OCI-LY1 (cell line): ENCODE results near the gene CNTN5.

Experiments used
- H2AFZ ChIP-seq: fragments of 200-600 bp; sonication (generic), shearing (Covaris generic); 2 replicates; pipeline ENCODE4 v1.6.0; 2014; ENCODE audit warnings: antibody characterized with exemption, mild to moderate bottlenecking, low read length
- H3F3A ChIP-seq: fragments of 200-600 bp; sonication (generic), shearing (Covaris generic); 2 replicates; pipeline ENCODE4 v1.6.0; 2014; ENCODE audit warnings: mild to moderate bottlenecking, antibody characterized with exemption, low read length, moderate library complexity; ENCODE audit not compliant: insufficient read depth
- H3K27ac ChIP-seq: fragments of 200-600 bp; sonication (generic); 2 replicates; pipeline ENCODE4 v1.5.1; 2014; ENCODE audit warnings: low read length, mixed run types, mild to moderate bottlenecking, low read depth; ENCODE audit not compliant: poor library complexity, severe bottlenecking
- H3K27me3 ChIP-seq: fragments of 200-600 bp; sonication (generic); 2 replicates; pipeline ENCODE4 v1.6.0; 2014; ENCODE audit warnings: antibody characterized with exemption, mild to moderate bottlenecking, low read length, moderate library complexity; ENCODE audit not compliant: insufficient read depth
- H3K36me3 ChIP-seq: fragments of 200-600 bp; sonication (generic); 2 replicates; pipeline ENCODE4 v1.6.1; 2014; ENCODE audit warnings: mild to moderate bottlenecking, antibody characterized with exemption, low read length, moderate library complexity, mixed read lengths; ENCODE audit not compliant: insufficient read depth
- H3K4me1 ChIP-seq: fragments of 200-600 bp; sonication (generic); 2 replicates; pipeline ENCODE4 v1.5.1; 2014; ENCODE audit warnings: mild to moderate bottlenecking, low read length, moderate library complexity; ENCODE audit not compliant: insufficient read depth, severe bottlenecking
- H3K4me2 ChIP-seq: fragments of 200-600 bp; sonication (generic), shearing (Covaris generic); 2 replicates; pipeline ENCODE4 v1.6.1; 2014; ENCODE audit warnings: low read length
- H3K4me3 ChIP-seq: fragments of 200-600 bp; sonication (generic); 2 replicates; pipeline ENCODE4 v1.5.1; 2014; ENCODE audit warnings: low read length, low read depth, mild to moderate bottlenecking, mixed read lengths; ENCODE audit not compliant: poor library complexity, severe bottlenecking
- H3K79me2 ChIP-seq: fragments of 200-600 bp; shearing (Covaris generic); 2 replicates; pipeline ENCODE4 v1.6.1; 2016; ENCODE audit warnings: mixed run types, low read length, mixed read lengths; ENCODE audit not compliant: insufficient read depth
- H3K9ac ChIP-seq: fragments of 200-600 bp; sonication (generic), shearing (Covaris generic); 2 replicates; pipeline ENCODE4 v1.6.1; 2014; ENCODE audit warnings: mild to moderate bottlenecking, low read length, mixed read lengths
- H3K9me2 ChIP-seq: fragments of 200-600 bp; sonication (generic), shearing (Covaris generic); 2 replicates; pipeline ENCODE4 v1.6.1; 2014; ENCODE audit warnings: low read depth, mild to moderate bottlenecking, low read length, mixed read lengths
- H3K9me3 ChIP-seq: fragments of 200-600 bp; shearing (Covaris generic); 2 replicates; pipeline ENCODE4 v1.6.1; 2014; ENCODE audit warnings: low read length, mixed read lengths
- H4K20me1 ChIP-seq: fragments of 200-600 bp; sonication (generic), shearing (Covaris generic); 2 replicates; pipeline ENCODE4 v1.6.0; 2016; ENCODE audit warnings: mild to moderate bottlenecking, low read length; ENCODE audit not compliant: insufficient read depth
- EZH2 ChIP-seq: fragments of 200-600 bp; sonication (generic), shearing (Covaris generic); IDR thresholded peaks from 2 replicates; pipeline ENCODE4 v1.8.0; 2017; ENCODE audit warnings: borderline replicate concordance, mixed run types, mild to moderate bottlenecking, antibody characterized with exemption, low read length, moderate library complexity, mixed read lengths
- TF ChIP-seq, protein P1 (sequence below): fragments of 200-600 bp; sonication (generic), shearing (Covaris generic); IDR thresholded peaks from 2 replicates; pipeline ENCODE4 v1.5.1; 2017; ENCODE audit warnings: mild to moderate bottlenecking, antibody characterized with exemption, low read length, moderate library complexity, mixed read lengths

The CNTN5 gene

DNA sequence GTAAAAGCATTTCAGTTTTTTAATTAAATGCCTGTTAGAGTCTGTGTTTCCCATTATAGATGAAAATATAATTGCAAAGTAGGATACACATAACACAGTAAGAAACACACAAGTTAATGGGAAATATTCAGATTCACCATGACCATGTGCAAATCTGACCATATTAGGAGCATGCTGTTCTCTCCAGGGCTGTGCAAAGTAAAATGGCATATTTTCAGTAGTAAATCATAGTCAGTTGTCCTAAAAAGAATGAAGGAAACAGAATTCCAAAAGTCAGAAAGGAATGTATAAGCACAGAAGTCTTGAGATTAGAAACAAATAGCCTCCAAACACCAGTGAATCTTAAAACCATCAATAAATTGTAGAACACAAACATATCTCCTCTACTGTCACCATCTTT, 44.4 kb downstream of the CNTN5 start:
- H3K79me2 ChIP-seq = no peaks in the 10 kb centered on the region
- H3K9me2 ChIP-seq = no peaks in the 10 kb centered on the region
- no peak overlapping the region for H2AFZ ChIP-seq
- H3K4me3 ChIP-seq = no peak overlapping the region
- H3K4me2 ChIP-seq = no peak overlapping the region
- no peaks in the 10 kb centered on the region for H3F3A ChIP-seq
- no peaks in the 10 kb centered on the region for H3K27me3 ChIP-seq
- H3K36me3 ChIP-seq = no peaks in the 10 kb centered on the region
- no peaks in the 10 kb centered on the region for H3K4me1 ChIP-seq
- TF ChIP-seq, protein P1, sequence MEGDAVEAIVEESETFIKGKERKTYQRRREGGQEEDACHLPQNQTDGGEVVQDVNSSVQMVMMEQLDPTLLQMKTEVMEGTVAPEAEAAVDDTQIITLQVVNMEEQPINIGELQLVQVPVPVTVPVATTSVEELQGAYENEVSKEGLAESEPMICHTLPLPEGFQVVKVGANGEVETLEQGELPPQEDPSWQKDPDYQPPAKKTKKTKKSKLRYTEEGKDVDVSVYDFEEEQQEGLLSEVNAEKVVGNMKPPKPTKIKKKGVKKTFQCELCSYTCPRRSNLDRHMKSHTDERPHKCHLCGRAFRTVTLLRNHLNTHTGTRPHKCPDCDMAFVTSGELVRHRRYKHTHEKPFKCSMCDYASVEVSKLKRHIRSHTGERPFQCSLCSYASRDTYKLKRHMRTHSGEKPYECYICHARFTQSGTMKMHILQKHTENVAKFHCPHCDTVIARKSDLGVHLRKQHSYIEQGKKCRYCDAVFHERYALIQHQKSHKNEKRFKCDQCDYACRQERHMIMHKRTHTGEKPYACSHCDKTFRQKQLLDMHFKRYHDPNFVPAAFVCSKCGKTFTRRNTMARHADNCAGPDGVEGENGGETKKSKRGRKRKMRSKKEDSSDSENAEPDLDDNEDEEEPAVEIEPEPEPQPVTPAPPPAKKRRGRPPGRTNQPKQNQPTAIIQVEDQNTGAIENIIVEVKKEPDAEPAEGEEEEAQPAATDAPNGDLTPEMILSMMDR = no peak
- TF ChIP-seq EZH2 = no peak
- no peak overlapping the region for H3K27ac ChIP-seq
- H4K20me1 ChIP-seq = no peaks in the 10 kb centered on the region
- no peak overlapping the region for H3K9ac ChIP-seq
- H3K9me3 ChIP-seq = no peaks in the 10 kb centered on the region

DNA sequence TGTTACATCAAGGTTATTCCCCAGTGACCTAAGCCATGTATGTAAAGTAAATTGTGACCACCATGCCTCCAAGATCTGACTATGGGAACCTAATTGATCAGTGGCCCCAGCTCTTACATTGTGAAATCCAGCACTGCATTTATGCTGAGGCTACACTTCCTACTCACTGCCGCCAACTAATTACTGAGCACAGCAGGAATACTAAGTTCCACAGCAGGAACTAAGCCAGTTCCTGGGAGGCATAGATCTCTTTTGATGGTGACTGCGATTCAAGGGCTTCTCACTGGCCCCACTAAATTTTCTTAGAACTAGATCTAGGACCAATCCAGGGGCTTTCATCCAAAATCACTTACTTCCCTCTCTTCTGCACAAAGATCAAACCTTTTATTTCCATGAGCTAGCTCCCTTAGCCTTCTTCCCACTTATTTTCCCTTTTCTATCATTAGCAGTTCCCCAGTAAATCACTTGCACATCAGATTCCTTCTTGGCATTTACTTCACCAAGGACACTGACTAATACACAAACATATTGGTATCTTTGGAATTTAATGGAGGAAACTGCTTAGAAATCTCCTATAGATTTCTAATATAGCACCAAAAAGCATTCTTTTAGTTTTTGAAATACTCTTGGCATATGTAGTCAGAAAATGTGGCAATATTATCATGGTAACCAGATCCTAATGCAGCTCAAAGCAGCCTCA, 46.0 kb downstream of the CNTN5 start:
- no peak overlapping the region for H3K4me2 ChIP-seq
- H3K27ac ChIP-seq = no peak overlapping the region
- no peak overlapping the region for H3K9ac ChIP-seq
- no peaks in the 10 kb centered on the region for H3K79me2 ChIP-seq
- no peaks in the 10 kb centered on the region for H3K27me3 ChIP-seq
- no peaks in the 10 kb centered on the region for H3K9me3 ChIP-seq
- H3K4me3 ChIP-seq = no peak overlapping the region
- no peak overlapping the region for H2AFZ ChIP-seq
- H3F3A ChIP-seq = no peaks in the 10 kb centered on the region
- no peaks in the 10 kb centered on the region for H3K4me1 ChIP-seq
- H3K9me2 ChIP-seq = no peaks in the 10 kb centered on the region
- TF ChIP-seq, protein P1 = no peak
- no peak for TF ChIP-seq EZH2
- no peaks in the 10 kb centered on the region for H4K20me1 ChIP-seq
- no peaks in the 10 kb centered on the region for H3K36me3 ChIP-seq

DNA sequence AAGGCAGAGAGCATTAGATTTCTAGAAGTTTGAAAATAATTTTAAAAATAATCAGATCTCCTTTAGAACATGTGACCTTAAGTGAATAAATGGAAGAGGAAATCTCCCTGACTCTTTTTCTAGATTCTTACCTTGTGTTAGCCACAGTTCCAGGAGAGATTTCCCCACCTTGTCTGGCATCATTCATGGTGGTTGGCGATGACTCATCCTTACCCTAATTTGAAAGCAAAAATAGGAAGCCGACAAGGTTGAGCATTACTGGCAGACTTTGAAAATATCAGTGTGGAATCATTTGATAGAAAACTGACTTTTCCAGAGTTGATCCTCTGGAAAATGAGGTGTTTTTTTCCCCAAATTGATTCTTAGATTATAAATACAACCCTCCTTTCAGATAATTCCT, 48.1 kb downstream of the CNTN5 start:
- Histone ChIP-seq H3K36me3 (no peaks in the 10 kb centered on the region), H3K4me1 (no peaks in the 10 kb centered on the region), H3K9me2 (no peaks in the 10 kb centered on the region), H3K27ac (no peak overlapping the region), H3F3A (no peaks in the 10 kb centered on the region), H2AFZ (no peak overlapping the region), H3K9me3 (no peaks in the 10 kb centered on the region), H3K4me2 (no peak overlapping the region), H3K27me3 (no peaks in the 10 kb centered on the region), H3K79me2 (no peaks in the 10 kb centered on the region), H3K9ac (no peak overlapping the region), H4K20me1 (no peaks in the 10 kb centered on the region), H3K4me3 (no peak overlapping the region)
- TF ChIP-seq, protein P1 = no peak
- no peak for TF ChIP-seq EZH2
